ENCODE results near the gene ADRA2B.
"Not testable (repeated sequence)": the region's sequence is repeated elsewhere in the genome, so short reads cannot be mapped to it uniquely, and the experiment has no call there.

The ADRA2B gene

GRCh38 chr2:96116424-96116878, at the start of gene ADRA2B:
Gene ADRA2B, minus strand, starts transcription at chr2:96116571. Its CDS starts 422 bp downstream, at chr2:96116149.
- peak; percentile 59 to 78 for DNase-seq (ENCODE audit: low read depth in 2 of 2)

GRCh38 chr2:96164459-96165184, 48.3 kb upstream of the ADRA2B start:
- peak in 1 of 2 donors; percentile 53 for DNase-seq (ENCODE audit: low read depth in 2 of 2)

- DNase-seq (ENCODE audit: low read depth in 2 of 2), result peak; percentile 70 to 80
These were observed 47.5 kb upstream of the ADRA2B start for GRCh38 chr2:96163768-96164429.

- DNase-seq (ENCODE audit: low read depth in 2 of 2), result no peak
These were observed 47.0 kb upstream of the ADRA2B start for GRCh38 chr2:96163415-96163767.

- no peak for DNase-seq (ENCODE audit: low read depth in 2 of 2)
These were observed 45.5 kb upstream of the ADRA2B start for GRCh38 chr2:96161898-96162297.

DNA sequence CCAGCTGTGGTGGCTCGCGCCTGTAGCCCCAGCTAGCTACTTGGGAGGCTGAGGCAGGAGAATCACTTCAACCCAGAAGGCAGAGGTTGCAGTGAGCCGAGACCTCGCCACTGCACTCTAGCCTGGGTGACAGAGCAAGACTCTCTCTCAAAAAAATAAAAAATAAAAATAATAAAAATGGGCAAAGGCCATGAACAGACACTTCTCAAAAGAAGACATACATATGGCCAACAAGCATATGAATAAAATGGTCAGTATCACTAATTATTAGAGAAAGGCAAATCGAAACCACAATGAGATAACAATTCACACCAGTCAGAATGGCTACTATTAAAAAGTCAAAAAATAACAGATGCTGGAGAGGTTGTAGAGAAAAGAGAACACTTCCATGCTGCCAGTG, 44.0 kb upstream of the ADRA2B start:
- not testable (repeated sequence) for DNase-seq (ENCODE audit: low read depth in 2 of 2)

- DNase-seq (ENCODE audit: low read depth in 2 of 2), result peak in 1 of 2 donors; percentile 48
These were observed 42.9 kb upstream of the ADRA2B start for GRCh38 chr2:96159084-96159830.

- DNase-seq (ENCODE audit: low read depth in 2 of 2), result no peak
These were observed 42.2 kb upstream of the ADRA2B start for GRCh38 chr2:96158554-96158940.

GRCh38 chr2:96157649-96158553, 41.5 kb upstream of the ADRA2B start:
- DNase-seq (ENCODE audit: low read depth in 2 of 2), result peak; percentile 96

GRCh38 chr2:96156926-96157648, 40.7 kb upstream of the ADRA2B start:
- no peak for DNase-seq (ENCODE audit: low read depth in 2 of 2)

- no peak for DNase-seq (ENCODE audit: low read depth in 2 of 2)
These were observed 39.8 kb upstream of the ADRA2B start for GRCh38 chr2:96156011-96156820.

DNA sequence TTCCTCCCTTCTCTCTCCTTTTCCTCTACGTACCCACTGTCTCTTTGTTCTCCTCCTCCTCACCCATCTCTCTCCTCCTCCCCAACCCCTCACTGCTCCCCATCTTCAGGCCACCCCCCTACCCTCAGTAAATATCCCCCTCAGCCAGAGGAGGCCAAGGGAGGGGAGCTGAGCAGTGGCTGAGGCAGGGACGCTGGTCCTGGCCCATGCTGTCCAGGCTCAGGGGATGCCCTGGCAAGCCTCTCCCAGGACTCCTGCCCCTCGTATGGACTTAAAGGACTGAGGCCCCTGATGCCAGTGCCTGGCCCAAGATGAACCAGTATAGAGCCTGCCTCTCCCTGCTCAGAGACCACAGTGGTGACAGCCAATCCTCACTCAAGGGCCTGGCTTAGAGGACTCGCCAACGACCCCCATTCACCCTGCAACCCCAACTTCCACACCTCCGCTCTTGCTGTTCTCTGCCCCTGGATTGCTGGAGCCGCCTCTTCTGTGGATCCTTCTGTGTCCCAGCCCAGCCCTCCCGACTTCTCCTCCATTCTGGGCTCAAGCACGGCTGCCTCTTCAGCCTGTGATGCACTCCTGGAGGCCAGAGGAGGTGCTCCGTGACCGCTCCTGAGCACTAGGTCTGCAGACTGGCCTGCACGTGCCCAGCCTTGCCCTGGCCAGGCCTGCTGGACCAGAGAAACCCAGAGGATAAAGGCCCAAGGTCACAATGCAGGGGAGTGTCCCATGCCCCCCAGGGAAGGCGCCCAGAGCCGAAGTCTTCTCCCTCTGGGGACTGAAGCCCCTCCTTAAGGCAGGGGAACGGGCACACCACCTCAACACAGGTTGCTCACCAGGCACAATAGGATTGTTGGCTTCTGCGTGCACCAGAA, 38.4 kb upstream of the ADRA2B start:
- no peak for DNase-seq (ENCODE audit: low read depth in 2 of 2)

DNA sequence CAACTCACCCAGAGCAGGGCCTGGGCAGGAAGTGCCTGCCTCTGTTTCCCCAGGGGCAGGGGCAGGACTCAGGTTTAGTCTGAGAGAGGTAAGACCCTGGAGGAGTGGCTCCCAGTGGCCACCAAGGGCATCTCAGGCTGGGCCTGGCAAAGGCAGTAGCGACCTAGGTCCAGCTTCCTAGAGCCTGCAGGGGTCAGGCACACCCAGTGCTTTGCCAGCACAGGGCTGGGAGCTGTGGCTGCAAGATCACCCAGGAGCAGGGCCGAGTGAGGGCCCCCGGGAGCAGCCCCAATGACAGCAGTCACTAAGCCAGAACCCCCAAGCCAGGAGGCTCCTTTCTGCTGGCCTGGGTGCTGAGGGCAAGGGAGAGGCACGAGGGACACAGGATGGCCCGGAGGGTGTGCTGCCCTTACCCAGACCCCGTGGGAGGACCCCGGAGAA, 37.6 kb upstream of the ADRA2B start:
- DNase-seq (ENCODE audit: low read depth in 2 of 2), result no peak

DNA sequence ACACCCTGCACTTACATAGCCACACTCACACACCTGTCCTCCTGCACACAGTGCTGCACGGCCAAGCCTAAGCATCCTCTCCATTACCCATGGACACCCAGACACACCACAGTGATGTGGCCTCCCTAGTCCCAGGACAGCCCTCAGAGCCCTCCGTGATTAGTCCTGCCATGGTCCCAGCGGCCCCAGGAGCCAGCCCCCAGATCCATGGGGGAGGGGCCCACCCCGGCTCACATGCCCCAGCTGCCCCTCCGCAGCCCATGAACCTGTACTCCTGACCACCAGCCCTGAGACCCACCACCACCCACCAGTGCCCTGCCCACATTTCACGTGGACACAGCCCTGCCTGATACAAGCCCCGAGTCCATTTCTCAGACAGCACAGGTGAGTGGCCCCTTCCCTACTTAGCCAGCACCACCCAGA, 36.9 kb upstream of the ADRA2B start:
- DNase-seq (ENCODE audit: low read depth in 2 of 2), result no peak

GRCh38 chr2:96152304-96153161, 36.2 kb upstream of the ADRA2B start:
- DNase-seq (ENCODE audit: low read depth in 2 of 2), result no peak

DNA sequence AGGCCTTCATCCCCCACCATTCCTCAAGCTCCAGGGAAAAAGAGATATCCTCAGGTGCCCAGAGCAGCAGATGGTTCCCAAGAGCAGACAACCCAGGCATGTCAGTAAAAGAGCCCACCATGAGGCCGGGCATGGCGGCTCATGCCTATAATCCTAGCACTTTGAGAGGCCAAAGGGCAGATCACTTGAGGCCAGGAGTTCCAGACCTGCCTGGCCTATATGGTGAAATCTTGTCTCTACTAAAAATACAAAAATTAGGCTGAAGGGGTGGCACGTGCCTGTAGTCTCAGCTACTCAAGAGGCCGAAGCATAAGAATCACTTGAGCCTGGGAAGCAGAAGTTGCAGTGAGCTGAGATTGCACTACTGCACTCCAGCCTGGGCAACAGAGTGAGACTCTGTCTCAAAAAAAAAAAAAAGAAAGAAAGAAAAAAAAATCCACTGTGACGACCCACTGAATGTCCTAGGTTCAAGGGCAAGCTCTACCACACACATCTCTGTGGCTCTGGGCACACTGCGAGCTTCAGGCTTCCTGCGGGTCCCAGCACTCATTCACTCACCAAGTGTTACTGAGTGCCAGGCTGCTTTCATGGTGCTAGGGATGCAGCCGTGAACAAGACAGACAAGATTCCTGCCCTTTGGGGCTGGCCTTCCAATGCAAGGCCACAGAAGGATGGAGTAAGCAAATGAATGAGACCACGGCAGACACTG, 35.4 kb upstream of the ADRA2B start:
- no peak for DNase-seq (ENCODE audit: low read depth in 2 of 2)

Data from activated CD4-positive, alpha-beta T cell treated with anti-CD3 and anti-CD28 coated beads for 24 hours (primary cell).